AG04450 (cell line): ENCODE data around the gene ARHGEF4. TPM values are rescaled to one million over a fixed set of nuclear protein-coding genes. Genes with fewer than 3 reads are reported as not detected.

Experiments
- CTCF ChIA-PET: fragments of 300-600, 350-600 bp; formaldehyde crosslinking; extraction: SDS; loops from one replicate; lab custom pipeline; 2022; ENCODE audit warnings: antibody characterized with exemption, inconsistent platforms; lab: Charles Lee
- POLR2A ChIA-PET: fragments of 350-600 bp; formaldehyde crosslinking; extraction: SDS; loops from one replicate; lab custom pipeline; 2021; ENCODE audit warnings: antibody characterized with exemption, inconsistent platforms; lab: Yijun Ruan, JAX
- DNase-seq: peaks from one replicate; pipeline ENCODE4 v3.0.0-alpha.2; 2011; ENCODE audit warnings: low read depth, low spot score
- H3K27ac ChIP-seq: one replicate; pipeline ENCODE4 v1.5.1; 2012; ENCODE audit warnings: low read depth, low read length, control low read depth
- H3K27me3 ChIP-seq: one replicate; pipeline ENCODE4 v1.6.0; 2012; ENCODE audit warnings: low read length; ENCODE audit not compliant: control insufficient read depth, insufficient read depth
- H3K4me3 ChIP-seq: 2 replicates; pipeline ENCODE4 v1.5.1; 2011; ENCODE audit warnings: mild to moderate bottlenecking, low read depth, low read length, control low read depth
- H3K9me3 ChIP-seq: 2 replicates; pipeline ENCODE4 v1.5.1; 2012; ENCODE audit warnings: low read length; ENCODE audit not compliant: control insufficient read depth, insufficient read depth
- CTCF ChIP-seq: IDR thresholded peaks from 2 replicates; pipeline ENCODE4 v1.5.1; 2011; ENCODE audit warnings: low read depth, low read length, control low read depth, inconsistent platforms
- polyA plus RNA-seq: library from polyadenylated mRNA; depleted of rRNA; stranded (reverse); fragments of >200 nt; gene quantifications from 2 replicates; pipeline ENCODE4 v1.2.3, GENCODE V29; 2011; rRNA removed
- small RNA-seq: library from RNA; depleted of rRNA; stranded (forward); fragments of <200 nt; gene quantifications from one replicate; pipeline ENCODE3, GENCODE V24; 2012; ENCODE audit warnings: low read depth; ENCODE audit not compliant: insufficient read length

ARHGEF4 gene
- polyA plus RNA-seq, 1 experiment = 0.95 TPM

GRCh38 chr2:131092458-131093005 is 255.8 kb downstream of the ARHGEF4 start:
- no peak for DNase-seq
- no peaks in the 10 kb centered on the region for H3K9me3 ChIP-seq
- CTCF ChIA-PET = interaction anchor here (0.7 to 1.2 kb wide), 3 partner anchors 11 to 400 kb away, joined by 3 read pairs; no protein-coding TSS in a partner anchor
- TF ChIP-seq CTCF = no peak
- no peaks in the 10 kb centered on the region for H3K27me3 ChIP-seq
- POLR2A ChIA-PET = interaction anchor here (0.6 to 2.3 kb wide), 3 partner anchors 12 to 750 kb away, joined by 5 to 25 read pairs (median 6); partner anchors contain the start of genes IMP4 and PLEKHB2
- peak overlapping the region; percentile 23 for H3K27ac ChIP-seq
- H3K4me3 ChIP-seq = peak overlapping the region; percentile 69

GRCh38 chr2:131093006-131093695 is 256.4 kb downstream of the ARHGEF4 start, which contains the start of gene FAM168B:
Gene FAM168B, minus strand, starts transcription at chr2:131093460. Its CDS starts 10,814 bp downstream, at chr2:131082646.
- H3K4me3 ChIP-seq = peak within 1 kb of the TSS; percentile 69
- ChIA-PET POLR2A (interaction anchor here (1.8 to 2.3 kb wide), 2 partner anchors 11 to 751 kb away, joined by 6 to 25 read pairs; partner anchors contain the start of genes IMP4 and PLEKHB2), CTCF (interaction anchor here (1.2 kb wide), 2 partner anchors 27 to 400 kb away, joined by 3 read pairs; no protein-coding TSS in a partner anchor)
- peak; percentile 53 for DNase-seq
- no peak for TF ChIP-seq CTCF
- no peaks in the 10 kb centered on the region for H3K9me3 ChIP-seq
- H3K27me3 ChIP-seq = no peaks in the 10 kb centered on the region
- H3K27ac ChIP-seq = peak within 1 kb of the TSS; percentile 70

- peak overlapping the region; percentile 70 for H3K27ac ChIP-seq
- POLR2A ChIA-PET = interaction anchor here (1.8 to 2.3 kb wide), 2 partner anchors 10 to 752 kb away, joined by 6 to 25 read pairs; partner anchors contain the start of genes IMP4 and PLEKHB2
- no peaks in the 10 kb centered on the region for H3K9me3 ChIP-seq
- DNase-seq = peak; percentile 13
- TF ChIP-seq CTCF = no peak
- peak overlapping the region; percentile 67 for H3K4me3 ChIP-seq
- no peaks in the 10 kb centered on the region for H3K27me3 ChIP-seq
- CTCF ChIA-PET = no interaction called here
Measured at GRCh38 chr2:131093696-131094462, 257.2 kb downstream of the ARHGEF4 start.

GRCh38 chr2:131094463-131095281 is 258.0 kb downstream of the ARHGEF4 start:
- ChIA-PET CTCF (interaction anchor here (1.2 kb wide), 1 partner anchor 10 kb away, joined by 3 read pairs; the partner anchor contains the start of gene PLEKHB2), POLR2A (no interaction called here)
- H3K27me3 ChIP-seq = no peaks in the 10 kb centered on the region
- TF ChIP-seq CTCF = no peak
- no peak for DNase-seq
- H3K27ac ChIP-seq = no peak overlapping the region
- 0 out of 2 replicates have a peak overlapping the region, but pooled peaks have one; percentile 67 for H3K4me3 ChIP-seq
- H3K9me3 ChIP-seq = no peaks in the 10 kb centered on the region

Small RNA genes within 50 kb of the gene (small RNA-seq; reads per million reads assigned to genes)
- gene RF00423 = not detected

Other genes starting within 250 kb of the ARHGEF4 start
- gene CFC1, start 237.3 kb upstream of the ARHGEF4 start, polyA plus RNA-seq = not detected in 2 replicates
- gene POTEJ, start 225.5 kb upstream of the ARHGEF4 start, polyA plus RNA-seq = not detected in 2 replicates
- gene GPR148, start 107.8 kb upstream of the ARHGEF4 start, polyA plus RNA-seq = not detected in 2 replicates
- gene AMER3, start 81.4 kb upstream of the ARHGEF4 start, polyA plus RNA-seq = not detected in 2 replicates